H1 (cell line): ENCODE measurements around the gene PPM1N. TPM values are rescaled to one million over a fixed set of nuclear protein-coding genes. Genes with fewer than 3 reads are reported as not detected.

ENCODE experiments used
- CTCF ChIA-PET: fragments of 300-600 bp; sonication (Branson Sonifier 250); formaldehyde crosslinking; loops from one replicate; lab custom pipeline; 2021; ENCODE audit not compliant: partially characterized antibody; lab: Charles Lee
- POLR2A ChIA-PET: fragments of 300-600 bp; sonication (Branson Sonifier 250); formaldehyde crosslinking; loops from one replicate; lab custom pipeline; 2021; ENCODE audit warnings: inconsistent platforms; ENCODE audit not compliant: partially characterized antibody; lab: Charles Lee
- DNase-seq, 2 experiments: peaks; one replicate each; pipeline versions ENCODE4 v3.0.0 to v3.0.0-alpha.2; 2010 to 2022; ENCODE audit warnings: low spot score in 2 of 2, low read depth in 1 of 2, mixed read lengths in 1 of 2
- FAIRE-seq: peaks from 2 replicates; lab custom pipeline; 2011; peaks lifted over from hg19 to GRCh38; lab: Jason Lieb, UNC
- H2AFZ ChIP-seq: 2 replicates; pipeline ENCODE4 v1.8.1; 2012; ENCODE audit warnings: low read length, inconsistent platforms
- H2AK5ac ChIP-seq: 2 replicates; pipeline ENCODE4 v1.6.1; 2013; ENCODE audit warnings: low read depth, low read length
- H2BK120ac ChIP-seq: replicated peaks from 2 replicates; pipeline ENCODE3; 2013; ENCODE audit warnings: low read depth, low read length, inconsistent platforms
- H2BK12ac ChIP-seq: 2 replicates; pipeline ENCODE4 v1.6.1; 2013; ENCODE audit warnings: low read depth, low read length
- H2BK15ac ChIP-seq: 2 replicates; pipeline ENCODE4 v1.6.1; 2013; ENCODE audit warnings: low read length
- H2BK20ac ChIP-seq: 2 replicates; pipeline ENCODE4 v1.6.1; 2013; ENCODE audit warnings: low read length
- H2BK5ac ChIP-seq: 2 replicates; pipeline ENCODE4 v1.6.1; 2013; ENCODE audit warnings: low read depth, low read length
- H3K14ac ChIP-seq: 2 replicates; pipeline ENCODE4 v1.6.1; 2013; ENCODE audit warnings: inconsistent platforms; ENCODE audit not compliant: insufficient read length
- H3K18ac ChIP-seq: 2 replicates; pipeline ENCODE4 v1.6.1; 2013; ENCODE audit warnings: low read length; ENCODE audit errors: extremely low read depth
- H3K23ac ChIP-seq: 2 replicates; pipeline ENCODE4 v1.6.1; 2013; ENCODE audit warnings: inconsistent platforms; ENCODE audit not compliant: insufficient read length
- H3K23me2 ChIP-seq: 2 replicates; pipeline ENCODE4 v1.6.1; 2013; ENCODE audit warnings: low read depth, low read length
- H3K27ac ChIP-seq: 2 replicates; pipeline ENCODE4 v1.6.1; 2011; ENCODE audit warnings: low read depth, low read length, inconsistent platforms
- H3K27me3 ChIP-seq, 4 experiments: replicated peaks in 1 of 4; 1 replicate in 1 of 4; 2 replicates in 3 of 4; pipeline versions ENCODE4 v1.6.1 to v1.8.1; 2011 to 2013; ENCODE audit warnings: low read length in 3 of 4, mild to moderate bottlenecking in 3 of 4, inconsistent platforms in 2 of 4, mixed read lengths in 2 of 4, moderate library complexity in 1 of 4; ENCODE audit not compliant: control insufficient read depth in 3 of 4, insufficient read depth in 3 of 4; ENCODE audit errors: extremely low read depth in 1 of 4
- H3K36me3 ChIP-seq, 4 experiments: 2 replicates each; pipeline versions ENCODE4 v1.6.1 to v1.8.1; 2011 to 2013; ENCODE audit warnings: mild to moderate bottlenecking in 4 of 4, low read length in 3 of 4, moderate library complexity in 2 of 4, control low read depth in 1 of 4, inconsistent platforms in 1 of 4; ENCODE audit not compliant: insufficient read depth in 4 of 4, control insufficient read depth in 2 of 4
- H3K4ac ChIP-seq: replicated peaks from 2 replicates; pipeline ENCODE3; 2013; ENCODE audit warnings: low read length, low read depth, mixed read lengths, inconsistent platforms; ENCODE audit not compliant: insufficient read length
- H3K4me1 ChIP-seq, 4 experiments: replicated peaks in 1 of 4; 1 replicate in 1 of 4; 2 replicates in 3 of 4; pipeline versions ENCODE4 v1.6.1 to v1.8.1; 2011 to 2013; ENCODE audit warnings: low read length in 3 of 4, inconsistent platforms in 2 of 4, mixed read lengths in 1 of 4; ENCODE audit not compliant: insufficient read depth in 4 of 4, control insufficient read depth in 3 of 4
- H3K4me2 ChIP-seq, 2 experiments: 2 replicates each; pipeline versions ENCODE4 v1.6.1 to v1.8.1; 2011 to 2013; ENCODE audit warnings: low read depth in 2 of 2, low read length in 2 of 2, control low read depth in 1 of 2, inconsistent platforms in 1 of 2, mild to moderate bottlenecking in 1 of 2; ENCODE audit not compliant: insufficient read depth in 1 of 2
- H3K4me3 ChIP-seq, 4 experiments: fragments of 200-600, 300-600 bp in 1 of 4; sonication (generic), shearing (Covaris generic), sonication (Bioruptor Twin) in 1 of 4; 2 replicates each; pipeline versions ENCODE4 v1.5.1 to v1.8.1; 2011 to 2016; ENCODE audit warnings: low read length in 4 of 4, low read depth in 3 of 4, control low read depth in 2 of 4, inconsistent platforms in 2 of 4, mild to moderate bottlenecking in 2 of 4, mixed read lengths in 1 of 4, moderate library complexity in 1 of 4; ENCODE audit not compliant: insufficient read depth in 2 of 4; ENCODE audit errors: extremely low read depth in 1 of 4
- H3K56ac ChIP-seq: replicated peaks from 2 replicates; pipeline ENCODE3; 2013; ENCODE audit warnings: low read depth, mild to moderate bottlenecking, mixed read lengths, low read length, inconsistent platforms; ENCODE audit not compliant: insufficient read length
- H3K79me1 ChIP-seq: 2 replicates; pipeline ENCODE4 v1.6.1; 2013; ENCODE audit warnings: low read depth, low read length, control low read depth
- H3K79me2 ChIP-seq, 2 experiments: 2 replicates each; pipeline versions ENCODE4 v1.6.1 to v1.8.1; 2012 to 2013; ENCODE audit warnings: low read length in 2 of 2, mild to moderate bottlenecking in 2 of 2, inconsistent platforms in 1 of 2; ENCODE audit not compliant: insufficient read depth in 2 of 2, control insufficient read depth in 1 of 2
- H3K9ac ChIP-seq, 4 experiments: replicated peaks in 1 of 4; 1 replicate in 1 of 4; 2 replicates in 3 of 4; pipeline versions ENCODE4 v1.6.1 to v1.8.1; 2011 to 2013; ENCODE audit warnings: low read depth in 3 of 4, low read length in 3 of 4, control low read depth in 2 of 4, mild to moderate bottlenecking in 2 of 4, moderate library complexity in 2 of 4, inconsistent platforms in 1 of 4; ENCODE audit errors: extremely low read depth in 1 of 4
- H3K9me3 ChIP-seq, 2 experiments: 2 replicates each; pipeline versions ENCODE4 v1.6.1 to v1.8.1; 2012 to 2013; ENCODE audit warnings: mild to moderate bottlenecking in 2 of 2, moderate library complexity in 2 of 2, control low read depth in 1 of 2, inconsistent platforms in 1 of 2, low read depth in 1 of 2, low read length in 1 of 2, mixed read lengths in 1 of 2; ENCODE audit not compliant: insufficient read depth in 2 of 2
- H4K20me1 ChIP-seq, 2 experiments: replicated peaks in 1 of 2; 2 replicates each; pipeline versions ENCODE3 to v1.8.1; 2011 to 2013; ENCODE audit warnings: inconsistent platforms in 2 of 2, low read length in 2 of 2, mild to moderate bottlenecking in 1 of 2; ENCODE audit not compliant: insufficient read depth in 2 of 2, control insufficient read depth in 1 of 2
- H4K5ac ChIP-seq: 2 replicates; pipeline ENCODE4 v1.6.1; 2013; ENCODE audit warnings: low read length, low read depth, mixed read lengths, inconsistent platforms; ENCODE audit not compliant: insufficient read length
- H4K8ac ChIP-seq: 2 replicates; pipeline ENCODE4 v1.8.0; 2013; ENCODE audit warnings: mild to moderate bottlenecking, moderate library complexity, low read length, inconsistent platforms; ENCODE audit not compliant: insufficient read depth; ENCODE audit errors: extremely low read depth
- H4K91ac ChIP-seq: replicated peaks from 2 replicates; pipeline ENCODE3; 2013; ENCODE audit warnings: low read length, mixed read lengths, inconsistent platforms; ENCODE audit not compliant: insufficient read length
- BCL11A ChIP-seq, 2 experiments: IDR thresholded peaks; one replicate each; pipeline ENCODE4 v1.6.1; 2011; ENCODE audit warnings: low read depth in 2 of 2, low read length in 2 of 2, mild to moderate bottlenecking in 2 of 2
- HDAC6 ChIP-seq: IDR thresholded peaks from one replicate; pipeline ENCODE4 v1.7.1; 2012; ENCODE audit warnings: low read depth, mild to moderate bottlenecking, inconsistent platforms, low read length, moderate library complexity
- JUND ChIP-seq: IDR thresholded peaks from 2 replicates; pipeline ENCODE4 v1.6.1; 2011; ENCODE audit warnings: mild to moderate bottlenecking, improper control_type of control experiment, low read length
- POU5F1 ChIP-seq: IDR thresholded peaks from 2 replicates; pipeline ENCODE4 v1.6.1; 2011; ENCODE audit warnings: low read depth, mild to moderate bottlenecking, low read length, moderate library complexity
- SP2 ChIP-seq: IDR thresholded peaks from 2 replicates; pipeline ENCODE4 v1.6.1; 2012; ENCODE audit warnings: mild to moderate bottlenecking, low read length, inconsistent platforms
- WGBS, 2 experiments: shearing (Covaris generic) in 1 of 2; methylation state at CpG; one replicate each; pipeline versions ENCODE4 v1.1.6 to v1.1.7; 2013 to 2015; ENCODE audit warnings: low lambda C conversion rate in 2 of 2, mixed read lengths in 2 of 2, inconsistent platforms in 1 of 2, low coverage in 1 of 2, missing lambda C conversion rate in 1 of 2; ENCODE audit not compliant: insufficient replicate concordance in 2 of 2, insufficient coverage in 1 of 2, insufficient read length in 1 of 2; ENCODE audit errors: extremely low coverage in 1 of 2, missing lambda C conversion rate in 1 of 2; 5-methylcytosine and 5-hydroxymethylcytosine counted together
- polyA plus RNA-seq, 7 experiments: library from polyadenylated mRNA; depleted of rRNA in 3 of 7; stranded (reverse) in 5 of 7; unstranded in 2 of 7; fragments of >200 nt in 5 of 7; fragments of 200-250 nt in 2 of 7; gene quantifications; 1 replicate in 5 of 7; 2 replicates in 1 of 7; 4 replicates in 1 of 7; pipeline versions ENCODE4 v1.2.1 to v1.2.3, GENCODE V29; 2011 to 2013; ENCODE audit warnings: missing spikeins in 2 of 7, mixed read lengths in 2 of 7
- total RNA-seq: library from RNA; stranded (reverse); fragmentation: NEBNext Ultra II Directional; extraction: Animal tissue kit (Norgen Biotek cat#: 25700); gene quantifications from 2 replicates; pipeline ENCODE4 v1.2.1, GENCODE V29; 2021

PPM1N gene
- total and polyA plus RNA-seq, 2 of the 8 experiments (the other 6 are each of a cell fraction or from before 2014, with no cell fraction given): 12.2 to 14.4 TPM

DNA sequence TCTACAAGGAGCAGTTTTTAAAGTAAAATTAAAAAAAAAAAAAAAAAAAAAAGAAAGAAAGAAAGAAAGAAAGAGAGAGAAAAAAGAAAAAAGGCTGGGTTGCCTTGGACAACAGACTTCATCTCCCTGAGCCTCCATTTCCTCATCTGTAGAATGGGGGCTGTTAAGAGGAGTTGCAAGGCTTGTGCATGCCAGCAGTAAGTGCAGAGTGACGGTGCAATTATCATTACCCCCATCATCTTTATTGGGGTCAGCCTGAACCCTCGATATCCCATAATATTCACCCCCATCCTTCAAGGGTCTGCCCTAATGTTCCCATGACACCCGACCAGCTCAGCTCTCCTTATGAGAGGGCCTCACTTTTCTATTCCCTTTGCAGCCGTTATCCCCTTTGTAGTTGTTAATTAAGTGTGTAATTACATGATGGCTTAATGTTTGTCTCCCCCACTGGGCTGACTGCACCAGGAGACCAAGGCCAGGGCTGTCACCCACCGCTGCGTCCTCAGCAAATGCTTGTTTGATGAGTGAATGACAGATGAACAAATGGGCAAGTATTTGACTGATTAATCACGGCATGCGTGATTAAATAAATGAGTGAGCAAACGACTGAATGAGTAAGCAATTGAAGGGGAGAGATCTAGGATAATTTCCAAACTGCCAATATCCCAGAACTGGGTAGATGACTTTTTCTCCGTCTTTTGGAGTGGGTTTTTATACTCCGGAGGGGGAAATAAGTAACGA lies 20.4 kb upstream of the PPM1N start:
- POLR2A ChIA-PET: interaction anchor here (0.6 to 5.7 kb wide), 19 partner anchors 10 to 1501 kb away, joined by 3 to 52 read pairs (median 3); partner anchors contain the start of genes ERCC1, FOSB and PPM1N
- 35% methylated on average over 12 of the region's 12 CpGs; no CpG with 5 or more reads in 1 of the 2 experiments for WGBS, 2 experiments
- no peak overlapping the region for H2BK15ac ChIP-seq
- no peaks in the 10 kb centered on the region for H3K36me3 ChIP-seq
- H3K14ac ChIP-seq: no peak overlapping the region
- no peaks in the 10 kb centered on the region for H3K9me3 ChIP-seq
- H3K27me3 ChIP-seq: peaks cover 0 to 4% (median 2%) of the 10 kb centered on the region in 4 experiments; a peak in 3 of 7 replicates
- H4K20me1 ChIP-seq: no peaks in the 10 kb centered on the region
- H3K4ac ChIP-seq: no peak overlapping the region
- H2BK120ac ChIP-seq: no peak overlapping the region
- H2BK12ac ChIP-seq: no peak overlapping the region
- no peak overlapping the region for H2AFZ ChIP-seq
- H3K4me3 ChIP-seq: peak overlapping the region; percentile 26 to 82 (median 75); a peak in 7 of 8 replicates
- DNase-seq (no peak), FAIRE-seq (no peak)
- no peak overlapping the region for H2BK5ac ChIP-seq
- no peak overlapping the region for H3K56ac ChIP-seq
- H3K79me1 ChIP-seq: no peaks in the 10 kb centered on the region
- CTCF ChIA-PET: interaction anchor here (0.7 to 32.9 kb wide), 34 partner anchors 10 to 165 kb away, joined by 3 to 760 read pairs (median 5); partner anchors contain the start of genes ERCC1, FOSB and PPP1R13L
- no peak overlapping the region for H3K9ac ChIP-seq
- peaks cover 5 to 9% (median 6%) of the 10 kb centered on the region in 4 experiments for H3K4me1 ChIP-seq
- H2AK5ac ChIP-seq: no peak overlapping the region
- peak overlapping the region; percentile 21 to 82 for H3K4me2 ChIP-seq
- H4K5ac ChIP-seq: no peak overlapping the region
- H3K79me2 ChIP-seq: no peaks in the 10 kb centered on the region
- no peak overlapping the region for H3K27ac ChIP-seq
- no peak overlapping the region for H2BK20ac ChIP-seq
- H3K23me2 ChIP-seq: peaks cover 6% of the 10 kb centered on the region
- no peak overlapping the region; the same call in 1 of the 2 replicates for H3K18ac ChIP-seq
- no peak for TF ChIP-seq POU5F1
- no peak for TF ChIP-seq HDAC6
- no peak for TF ChIP-seq SP2
- TF ChIP-seq JUND: no peak
- no peak for TF ChIP-seq BCL11A (IDR thresholded peaks at IDR 0.05; ENCODE audit: low read depth in 2 of 2, low read length in 2 of 2)
- H4K91ac ChIP-seq: no peak overlapping the region
- no peak overlapping the region for H4K8ac ChIP-seq
- no peak overlapping the region for H3K23ac ChIP-seq
